Stomach (tissue), 9 donors: ENCODE data around the gene AKAP13. TPM values are rescaled to one million over a fixed set of nuclear protein-coding genes. Genes with fewer than 3 reads are reported as not detected.
A peak's percentile ranks its signal among the peaks of the same experiment; 100 is the strongest.

Source experiments
- DNase-seq, 2 donors: peaks; one replicate each; pipeline versions ENCODE4 v3.0.0 to v3.0.0-alpha.2; 2013 to 2019
- H3K27ac ChIP-seq, 5 donors: fragments of 200-600 bp in 4 of 5; sonication (generic) in 4 of 5; one replicate each; pipeline ENCODE4 v1.5.1; 2013 to 2019; ENCODE audit warnings: mild to moderate bottlenecking in 1 of 5, moderate library complexity in 1 of 5
- H3K27me3 ChIP-seq, 3 donors: fragments of 200-600 bp; sonication (generic); one replicate each; pipeline ENCODE4 v1.5.1; 2017 to 2019; ENCODE audit warnings: mixed run types in 1 of 3
- H3K36me3 ChIP-seq, 4 donors: fragments of 200-600 bp; sonication (generic); 1 replicate in 3 of 4; 2 replicates in 1 of 4; pipeline ENCODE4 v1.5.1; 2016 to 2019
- H3K4me1 ChIP-seq, 4 donors: fragments of 200-600 bp; sonication (generic); one replicate each; pipeline ENCODE4 v1.5.1; 2016 to 2019
- H3K4me3 ChIP-seq, 4 donors: fragments of 200-600 bp; sonication (generic) in 3 of 4; one replicate each; pipeline ENCODE4 v1.5.1; 2016 to 2019; ENCODE audit warnings: mild to moderate bottlenecking in 1 of 4
- H3K9me3 ChIP-seq, 4 donors: fragments of 200-600 bp; sonication (generic); one replicate each; pipeline ENCODE4 v1.5.1; 2016 to 2019
- EP300 ChIP-seq: sonication (generic); formaldehyde crosslinking; IDR thresholded peaks from one replicate; pipeline ENCODE4 v1.6.1; 2017; ENCODE audit warnings: antibody characterized with exemption
- POLR2A ChIP-seq, 4 donors: fragments of 450-650 bp; IDR thresholded peaks; one replicate each; pipeline ENCODE4 v1.6.1; 2016; ENCODE audit warnings: antibody characterized with exemption in 4 of 4, control low read depth in 2 of 4, mild to moderate bottlenecking in 1 of 4, moderate library complexity in 1 of 4
- POLR2AphosphoS5 ChIP-seq, 3 donors: sonication (generic); formaldehyde crosslinking; IDR thresholded peaks; one replicate each; pipeline ENCODE4 v1.6.1; 2016; ENCODE audit warnings: antibody characterized with exemption in 3 of 3
- WGBS, 5 donors: extraction: QIAGEN DNeasy Blood & Tissue Kit in 3 of 5; methylation state at CpG; one replicate each; pipeline versions ENCODE4 v1.1.5 to v1.1.7; 2013 to 2018; 5-methylcytosine and 5-hydroxymethylcytosine counted together
- intact Hi-C: fragments of 100-400 bp; cut with DNase I; formaldehyde crosslinking; loops from one replicate; pipeline ENCODE4 v1.15.1; 2023; ENCODE audit warnings: low total_unique reads
- polyA plus RNA-seq, 3 donors: library from polyadenylated mRNA; stranded (reverse); fragments of 200-250 nt; gene quantifications; one replicate each; pipeline ENCODE4 v1.2.3, GENCODE V29; 2013
- total RNA-seq, 5 donors: library from RNA; depleted of rRNA; stranded (reverse); fragments of >200 nt; gene quantifications; one replicate each; pipeline versions ENCODE4 v1.1.0 to v1.2.3, GENCODE V29; 2014 to 2016
- TF ChIP-seq, protein P1 (sequence below), 7 experiments: fragments of 450-650 bp in 4 of 7; fragments of 200-600 bp in 3 of 7; sonication (generic) in 3 of 7; IDR thresholded peaks; one replicate each; pipeline ENCODE4 v1.5.1; 2016 to 2019; ENCODE audit warnings: antibody characterized with exemption in 7 of 7, control low read depth in 2 of 7, mild to moderate bottlenecking in 1 of 7
- donor health status: healthy with polysubstance abuse.
- donor health status: Bipolar disorder and iron deficiency.
- donor health status: healthy.

The AKAP13 gene
- total and polyA plus RNA-seq, 8 donors = 33.1 to 395 (median 138) TPM

DNA sequence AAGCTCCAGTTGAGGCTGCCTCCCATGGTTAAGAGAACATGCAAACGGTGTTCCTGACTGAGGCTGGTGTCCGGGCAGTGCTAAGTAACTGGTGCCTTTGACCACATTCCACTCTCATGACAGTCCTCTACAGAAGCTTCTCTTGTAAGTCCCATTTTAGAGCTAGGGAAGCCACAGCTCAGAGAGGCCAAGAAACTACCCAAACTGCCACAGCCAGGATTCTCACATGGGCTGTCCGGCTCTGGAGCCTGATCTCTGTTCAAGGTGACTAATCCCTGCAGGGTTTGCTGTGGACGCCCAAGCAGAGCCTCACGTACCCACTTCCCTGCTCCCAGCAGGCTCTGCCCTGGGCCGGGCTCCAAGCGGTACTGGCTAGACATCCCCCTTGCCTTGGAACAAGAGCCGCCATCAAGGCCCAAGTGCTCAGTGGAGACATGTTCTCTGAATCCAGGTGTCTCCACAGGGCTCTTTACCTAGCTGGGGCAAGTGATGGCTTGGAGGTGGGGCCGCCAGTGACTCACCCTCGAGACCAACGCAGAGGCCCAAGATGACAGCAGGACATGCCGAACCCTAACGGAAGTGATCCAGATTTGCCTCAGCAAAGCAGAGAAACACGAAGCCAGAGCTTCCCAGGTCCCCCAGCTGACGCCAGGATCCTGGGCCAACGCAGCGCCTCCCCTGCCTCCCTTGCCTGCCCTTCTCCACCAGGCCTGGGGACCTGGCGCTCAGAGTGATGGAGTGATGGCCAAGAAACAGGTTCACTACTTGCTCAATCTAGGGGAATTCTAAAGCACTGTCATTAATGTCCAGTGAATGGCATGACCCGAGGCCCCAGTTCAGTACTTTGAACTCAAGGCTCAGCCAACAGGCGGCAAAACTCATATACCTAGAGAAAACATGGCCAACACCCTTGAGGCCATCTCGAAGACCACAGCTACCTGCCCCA lies 390.0 kb downstream of the AKAP13 start:
- Histone ChIP-seq H3K27me3 (no peaks in the 10 kb centered on the region), H3K27ac (peak overlapping the region in 2 of 5 donors; percentile 67 to 77), H3K9me3 (no peaks in the 10 kb centered on the region), H3K4me3 (no peak overlapping the region), H3K36me3 (peaks cover 0 to 26% (median 19%) of the 10 kb centered on the region in 4 donors), H3K4me1 (peaks cover 11 to 39% (median 25%) of the 10 kb centered on the region in 4 donors)
- DNase-seq = no peak
- intact Hi-C loops = no loop called here
- 90 to 94% (median 92%) methylated on average over 6 to 21 of the region's 21 CpGs for WGBS, 5 donors
- no peak for TF ChIP-seq EP300
- no peak for TF ChIP-seq POLR2A (IDR thresholded peaks at IDR 0.05)

DNA sequence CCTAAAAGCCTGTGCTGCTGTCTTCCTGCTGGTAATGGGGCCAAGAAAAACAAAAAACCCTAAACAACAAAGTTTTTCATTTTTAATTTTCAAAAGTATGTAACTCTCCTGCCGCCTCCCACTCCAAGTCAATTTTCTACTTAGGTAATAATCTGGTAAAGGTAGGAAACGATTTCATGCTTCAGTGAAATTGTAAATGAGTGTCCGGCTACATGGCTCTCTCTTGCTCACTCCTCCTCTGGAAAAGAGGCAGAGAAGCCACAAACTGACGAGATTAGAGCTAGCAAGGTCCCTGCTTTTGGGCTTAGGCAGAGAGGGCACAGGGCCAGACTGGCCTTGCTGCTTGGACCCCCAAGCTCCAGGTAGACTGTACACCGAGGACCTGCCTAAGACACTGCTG lies 390.9 kb downstream of the AKAP13 start:
- H3K4me1 ChIP-seq = peaks cover 11 to 33% (median 21%) of the 10 kb centered on the region in 4 donors
- no peak for TF ChIP-seq POLR2AphosphoS5 (IDR thresholded peaks at IDR 0.05)
- TF ChIP-seq, protein P1, sequence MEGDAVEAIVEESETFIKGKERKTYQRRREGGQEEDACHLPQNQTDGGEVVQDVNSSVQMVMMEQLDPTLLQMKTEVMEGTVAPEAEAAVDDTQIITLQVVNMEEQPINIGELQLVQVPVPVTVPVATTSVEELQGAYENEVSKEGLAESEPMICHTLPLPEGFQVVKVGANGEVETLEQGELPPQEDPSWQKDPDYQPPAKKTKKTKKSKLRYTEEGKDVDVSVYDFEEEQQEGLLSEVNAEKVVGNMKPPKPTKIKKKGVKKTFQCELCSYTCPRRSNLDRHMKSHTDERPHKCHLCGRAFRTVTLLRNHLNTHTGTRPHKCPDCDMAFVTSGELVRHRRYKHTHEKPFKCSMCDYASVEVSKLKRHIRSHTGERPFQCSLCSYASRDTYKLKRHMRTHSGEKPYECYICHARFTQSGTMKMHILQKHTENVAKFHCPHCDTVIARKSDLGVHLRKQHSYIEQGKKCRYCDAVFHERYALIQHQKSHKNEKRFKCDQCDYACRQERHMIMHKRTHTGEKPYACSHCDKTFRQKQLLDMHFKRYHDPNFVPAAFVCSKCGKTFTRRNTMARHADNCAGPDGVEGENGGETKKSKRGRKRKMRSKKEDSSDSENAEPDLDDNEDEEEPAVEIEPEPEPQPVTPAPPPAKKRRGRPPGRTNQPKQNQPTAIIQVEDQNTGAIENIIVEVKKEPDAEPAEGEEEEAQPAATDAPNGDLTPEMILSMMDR (IDR thresholded peaks at IDR 0.05) = no peak
- no peak for TF ChIP-seq EP300
- no peak for TF ChIP-seq POLR2A (IDR thresholded peaks at IDR 0.05)
- DNase-seq = no peak

DNA sequence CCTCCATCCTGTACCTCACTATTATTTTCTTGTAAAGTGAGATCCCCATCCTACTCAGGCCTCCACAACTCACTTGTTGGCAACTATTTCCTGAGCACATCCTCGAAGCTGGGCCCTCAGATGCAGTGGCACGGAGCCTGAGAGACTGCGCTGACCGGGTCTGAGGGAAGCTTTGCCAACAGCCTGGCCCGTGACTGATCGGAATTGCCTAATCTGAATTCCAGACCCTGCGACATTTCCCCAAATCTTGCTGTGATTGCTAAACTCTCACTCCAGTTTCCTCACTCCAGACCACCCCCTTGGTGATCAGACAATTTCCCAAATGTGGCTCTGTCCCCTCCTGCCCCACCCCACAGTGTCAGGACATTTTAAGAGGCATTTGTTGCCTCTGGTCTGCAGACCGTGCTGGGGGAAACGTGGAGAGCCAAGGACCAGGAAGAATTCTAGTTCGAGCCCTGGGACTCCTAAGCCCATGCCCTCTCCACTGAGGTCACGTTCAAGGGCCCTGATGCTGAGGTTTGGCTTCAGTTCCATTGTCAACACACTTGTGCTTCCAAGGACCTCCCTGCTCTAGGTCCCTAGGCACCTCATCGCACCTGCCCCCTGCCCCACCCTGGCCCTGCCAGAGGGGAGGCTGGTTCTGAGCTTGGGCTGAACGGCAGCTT lies 391.5 kb downstream of the AKAP13 start:
- peaks cover 0 to 26% (median 19%) of the 10 kb centered on the region in 4 donors for H3K36me3 ChIP-seq
- peaks cover 11 to 29% (median 19%) of the 10 kb centered on the region in 4 donors for H3K4me1 ChIP-seq
- WGBS, 5 donors = 59 to 81% (median 68%) methylated on average over 11 to 13 of the region's 13 CpGs
- H3K27ac ChIP-seq = peak overlapping the region; percentile 16 to 77 (median 68)
- no peaks in the 10 kb centered on the region for H3K9me3 ChIP-seq
- intact Hi-C loops = no loop called here
- H3K4me3 ChIP-seq = no peak overlapping the region
- H3K27me3 ChIP-seq = no peaks in the 10 kb centered on the region
- TF ChIP-seq POLR2A (IDR thresholded peaks at IDR 0.05) = no peak
- TF ChIP-seq, protein P1 (IDR thresholded peaks at IDR 0.05) = no peak
- TF ChIP-seq EP300 = peak; percentile 62
- peak in 2 of 3 donors; percentile 38 to 58 for TF ChIP-seq POLR2AphosphoS5 (IDR thresholded peaks at IDR 0.05)
- DNase-seq = no peak

More for the DNA sequence above, 390.9 kb downstream of the AKAP13 start:
- 66 to 88% (median 75%) methylated on average over 4 to 5 of the region's 5 CpGs for WGBS, 5 donors
- intact Hi-C loops = no loop called here
- peak overlapping the region; percentile 16 to 77 (median 67) for H3K27ac ChIP-seq
- no peaks in the 10 kb centered on the region for H3K27me3 ChIP-seq
- H3K4me3 ChIP-seq = no peak overlapping the region
- no peaks in the 10 kb centered on the region for H3K9me3 ChIP-seq
- peaks cover 0 to 26% (median 19%) of the 10 kb centered on the region in 4 donors for H3K36me3 ChIP-seq

DNA sequence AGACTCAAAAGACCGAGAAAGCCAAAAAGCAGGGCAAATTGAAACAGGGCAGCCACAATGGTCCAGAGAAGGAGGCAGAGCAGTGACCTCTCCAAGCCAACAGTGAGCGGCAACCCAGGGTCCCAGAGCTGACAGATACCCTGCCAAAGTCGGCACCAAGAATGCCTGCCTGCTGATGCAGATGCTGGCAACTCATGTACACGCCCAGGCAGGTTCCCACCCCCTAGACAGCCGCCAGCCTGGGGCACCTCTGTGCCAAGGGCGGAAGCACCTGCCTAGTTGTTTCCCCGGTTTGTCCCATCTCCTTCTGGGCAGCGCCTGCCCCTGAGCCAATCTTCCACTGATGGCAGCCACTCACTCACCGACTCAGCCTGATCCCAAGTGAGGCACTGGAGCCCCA lies 392.3 kb downstream of the AKAP13 start:
- Histone ChIP-seq H3K4me1 (peaks cover 11 to 29% (median 19%) of the 10 kb centered on the region in 4 donors), H3K27me3 (no peaks in the 10 kb centered on the region), H3K36me3 (peaks cover 0 to 22% (median 19%) of the 10 kb centered on the region in 4 donors), H3K4me3 (no peak overlapping the region), H3K27ac (peak overlapping the region in 4 of 5 donors; percentile 67 to 77 (median 70)), H3K9me3 (no peaks in the 10 kb centered on the region)
- WGBS, 5 donors = 36 to 75% (median 55%) methylated on average over 7 to 9 of the region's 9 CpGs
- peak in 1 of 2 donors; percentile 75 for DNase-seq
- intact Hi-C loops = no loop called here
- no peak for TF ChIP-seq POLR2AphosphoS5 (IDR thresholded peaks at IDR 0.05)
- no peak for TF ChIP-seq POLR2A (IDR thresholded peaks at IDR 0.05)
- TF ChIP-seq, protein P1 (IDR thresholded peaks at IDR 0.05) = no peak
- TF ChIP-seq EP300 = no peak
